Measurements from ENCODE around the gene KIF17.

GRCh38 chr1:20716232-20716631, 1.6 kb downstream of the KIF17 start:
- TF ChIP-seq, protein P1, sequence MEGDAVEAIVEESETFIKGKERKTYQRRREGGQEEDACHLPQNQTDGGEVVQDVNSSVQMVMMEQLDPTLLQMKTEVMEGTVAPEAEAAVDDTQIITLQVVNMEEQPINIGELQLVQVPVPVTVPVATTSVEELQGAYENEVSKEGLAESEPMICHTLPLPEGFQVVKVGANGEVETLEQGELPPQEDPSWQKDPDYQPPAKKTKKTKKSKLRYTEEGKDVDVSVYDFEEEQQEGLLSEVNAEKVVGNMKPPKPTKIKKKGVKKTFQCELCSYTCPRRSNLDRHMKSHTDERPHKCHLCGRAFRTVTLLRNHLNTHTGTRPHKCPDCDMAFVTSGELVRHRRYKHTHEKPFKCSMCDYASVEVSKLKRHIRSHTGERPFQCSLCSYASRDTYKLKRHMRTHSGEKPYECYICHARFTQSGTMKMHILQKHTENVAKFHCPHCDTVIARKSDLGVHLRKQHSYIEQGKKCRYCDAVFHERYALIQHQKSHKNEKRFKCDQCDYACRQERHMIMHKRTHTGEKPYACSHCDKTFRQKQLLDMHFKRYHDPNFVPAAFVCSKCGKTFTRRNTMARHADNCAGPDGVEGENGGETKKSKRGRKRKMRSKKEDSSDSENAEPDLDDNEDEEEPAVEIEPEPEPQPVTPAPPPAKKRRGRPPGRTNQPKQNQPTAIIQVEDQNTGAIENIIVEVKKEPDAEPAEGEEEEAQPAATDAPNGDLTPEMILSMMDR (IDR thresholded peaks at IDR 0.05): no peak
- TF ChIP-seq POLR2A (IDR thresholded peaks at IDR 0.05): no peak

Data from Peyer's patch (tissue), 4 donors.